NCI-H2171 (cell line): ENCODE results near the gene C5orf15.
"Not testable (repeated sequence)": the region's sequence is repeated elsewhere in the genome, so short reads cannot be mapped to it uniquely, and the experiment has no call there.

ENCODE experiments used
- DNase-seq: peaks from one replicate; lab custom pipeline; 2025; lab: John Stamatoyannopoulos, UW

Gene C5orf15

GRCh38 chr5:133937628-133938027 is 30.8 kb downstream of the C5orf15 start:
- not testable (repeated sequence) for DNase-seq

- no peak for DNase-seq
Observed at GRCh38 chr5:133936651-133937015, 31.8 kb downstream of the C5orf15 start.

GRCh38 chr5:133935991-133936650 is 32.3 kb downstream of the C5orf15 start:
- DNase-seq = not testable (repeated sequence)

- DNase-seq = no peak
Observed at GRCh38 chr5:133935667-133935940, 32.8 kb downstream of the C5orf15 start.

- no peak for DNase-seq
Observed at GRCh38 chr5:133934822-133935666, 33.4 kb downstream of the C5orf15 start.

GRCh38 chr5:133934311-133934710 is 34.1 kb downstream of the C5orf15 start:
- no peak for DNase-seq

- DNase-seq = no peak
Observed at GRCh38 chr5:133933670-133934295, 34.6 kb downstream of the C5orf15 start.

GRCh38 chr5:133933169-133933509 is 35.3 kb downstream of the C5orf15 start:
- DNase-seq = no peak

- no peak for DNase-seq
Observed at GRCh38 chr5:133932441-133933168, 35.8 kb downstream of the C5orf15 start.

GRCh38 chr5:133931546-133931945 is 36.9 kb downstream of the C5orf15 start:
- DNase-seq = no peak

GRCh38 chr5:133930813-133931090 is 37.7 kb downstream of the C5orf15 start:
- DNase-seq = no peak

GRCh38 chr5:133930061-133930812 is 38.2 kb downstream of the C5orf15 start:
- DNase-seq = no peak

GRCh38 chr5:133928587-133929393 is 39.6 kb downstream of the C5orf15 start:
- no peak for DNase-seq

GRCh38 chr5:133927300-133928180 is 40.9 kb downstream of the C5orf15 start:
- DNase-seq = no peak

- peak; percentile 40 for DNase-seq
Observed at GRCh38 chr5:133926489-133927299, 41.7 kb downstream of the C5orf15 start.

- DNase-seq = no peak
Observed at GRCh38 chr5:133925866-133926488, 42.4 kb downstream of the C5orf15 start.

- DNase-seq = no peak
Observed at GRCh38 chr5:133925269-133925668, 43.2 kb downstream of the C5orf15 start.

GRCh38 chr5:133924221-133924920 is 44.1 kb downstream of the C5orf15 start:
- DNase-seq = no peak
